ENCODE results near the gene PDGFA.

PDGFA gene

GRCh38 chr7:548401-548800 lies 28.8 kb upstream of the PDGFA start:
- DNase-seq (ENCODE audit: low read depth, low spot score) = no peak
- Histone ChIP-seq H3K9ac (ENCODE audit: insufficient read length) (no peak overlapping the region), H3K36me3 (ENCODE audit: insufficient read depth, low read length) (no peaks in the 10 kb centered on the region), H3K4me3 (no peak overlapping the region), H3K9me3 (ENCODE audit: low read depth, low read length) (no peaks in the 10 kb centered on the region), H3K27ac (no peak overlapping the region)
- no peak for TF ChIP-seq EZH2 (IDR thresholded peaks at IDR 0.05)
- no peak for TF ChIP-seq FOXP2 (optimal IDR thresholded peaks at IDR 0.05; ENCODE audit: control extremely low read depth, extremely low read length, insufficient read depth)
- no peak for TF ChIP-seq POLR2AphosphoS5 (IDR thresholded peaks at IDR 0.05; ENCODE audit: borderline replicate concordance, low read depth, low read length)

DNA sequence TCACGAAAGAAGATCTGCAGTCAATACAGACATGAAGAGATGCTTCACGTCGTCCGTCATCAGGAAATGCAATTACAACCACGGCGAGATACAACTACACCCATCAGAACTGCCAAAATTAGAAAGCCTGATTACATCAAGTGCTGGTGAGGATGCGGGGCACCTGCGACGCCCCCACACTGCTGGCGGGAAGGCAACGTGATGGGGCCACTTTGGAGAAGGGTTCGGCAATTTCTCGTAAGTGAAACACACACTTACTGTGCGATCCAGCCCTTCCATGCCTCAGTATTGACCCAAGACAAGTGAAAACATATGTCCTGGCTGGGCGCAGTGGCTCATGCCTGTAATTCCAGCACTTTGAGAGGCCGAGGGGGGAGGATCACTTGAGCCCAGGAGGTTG lies 25.8 kb upstream of the PDGFA start:
- TF ChIP-seq POLR2AphosphoS5 (IDR thresholded peaks at IDR 0.05; ENCODE audit: borderline replicate concordance, low read depth, low read length) (no peak), FOXP2 (optimal IDR thresholded peaks at IDR 0.05; ENCODE audit: control extremely low read depth, extremely low read length, insufficient read depth) (no peak), EZH2 (IDR thresholded peaks at IDR 0.05) (no peak)

DNA sequence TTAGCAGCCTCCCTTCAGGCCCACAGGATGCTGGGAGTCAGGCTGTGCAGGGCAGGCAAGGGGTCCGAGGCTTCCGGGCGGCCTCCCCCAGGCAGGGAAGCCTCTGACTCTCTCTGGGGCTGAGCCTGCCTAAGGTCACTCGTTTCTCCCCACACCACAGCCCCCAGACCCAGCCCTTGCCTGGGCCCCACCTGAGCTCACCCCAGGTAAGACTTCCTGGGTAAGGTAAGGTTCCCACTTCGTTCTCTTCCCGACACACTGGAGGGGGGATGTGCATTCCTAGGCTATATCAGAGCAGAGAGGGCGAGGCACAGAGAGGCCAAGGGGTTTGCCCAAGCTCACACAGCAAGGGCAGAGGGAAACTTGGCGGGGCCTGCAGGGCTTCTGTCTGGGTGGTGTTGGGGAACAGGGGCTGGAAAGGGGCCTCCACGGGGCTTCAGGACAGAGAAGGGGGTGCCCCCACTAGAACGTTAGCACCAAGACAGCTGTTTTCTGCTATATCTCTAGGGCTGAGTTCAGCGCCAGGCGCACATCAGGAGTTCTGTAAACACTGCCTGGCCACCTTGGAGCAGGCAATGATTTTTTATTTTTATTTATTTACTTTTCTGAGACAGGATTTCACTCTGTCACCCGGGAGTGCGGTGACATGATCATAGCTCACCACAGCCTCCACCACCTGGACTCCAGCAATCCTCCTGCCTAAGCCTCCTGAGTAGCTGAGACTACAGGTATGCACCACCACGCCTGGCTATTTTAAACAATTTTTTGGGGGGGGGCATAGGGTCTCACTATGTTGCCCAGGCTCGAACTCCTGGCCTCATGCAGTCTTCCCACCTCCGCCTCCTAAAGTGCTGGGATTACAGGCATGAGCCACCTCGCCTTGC lies 24.9 kb upstream of the PDGFA start:
- no peaks in the 10 kb centered on the region for H3K9me3 ChIP-seq (ENCODE audit: low read depth, low read length)
- no peaks in the 10 kb centered on the region for H3K36me3 ChIP-seq (ENCODE audit: insufficient read depth, low read length)
- TF ChIP-seq FOXP2 (optimal IDR thresholded peaks at IDR 0.05; ENCODE audit: control extremely low read depth, extremely low read length, insufficient read depth) (no peak), POLR2AphosphoS5 (IDR thresholded peaks at IDR 0.05; ENCODE audit: borderline replicate concordance, low read depth, low read length) (no peak), EZH2 (IDR thresholded peaks at IDR 0.05) (no peak)
- H3K4me3 ChIP-seq = no peak overlapping the region
- H3K9ac ChIP-seq (ENCODE audit: insufficient read length) = no peak overlapping the region
- DNase-seq (ENCODE audit: low read depth, low spot score) = no peak
- H3K27ac ChIP-seq = no peak overlapping the region

More for the DNA sequence above, 25.8 kb upstream of the PDGFA start:
- DNase-seq (ENCODE audit: low read depth, low spot score) = no peak
- H3K27ac ChIP-seq = no peak overlapping the region
- no peak overlapping the region for H3K4me3 ChIP-seq
- H3K9ac ChIP-seq (ENCODE audit: insufficient read length) = no peak overlapping the region
- H3K36me3 ChIP-seq (ENCODE audit: insufficient read depth, low read length) = no peaks in the 10 kb centered on the region
- H3K9me3 ChIP-seq (ENCODE audit: low read depth, low read length) = no peaks in the 10 kb centered on the region

DNA sequence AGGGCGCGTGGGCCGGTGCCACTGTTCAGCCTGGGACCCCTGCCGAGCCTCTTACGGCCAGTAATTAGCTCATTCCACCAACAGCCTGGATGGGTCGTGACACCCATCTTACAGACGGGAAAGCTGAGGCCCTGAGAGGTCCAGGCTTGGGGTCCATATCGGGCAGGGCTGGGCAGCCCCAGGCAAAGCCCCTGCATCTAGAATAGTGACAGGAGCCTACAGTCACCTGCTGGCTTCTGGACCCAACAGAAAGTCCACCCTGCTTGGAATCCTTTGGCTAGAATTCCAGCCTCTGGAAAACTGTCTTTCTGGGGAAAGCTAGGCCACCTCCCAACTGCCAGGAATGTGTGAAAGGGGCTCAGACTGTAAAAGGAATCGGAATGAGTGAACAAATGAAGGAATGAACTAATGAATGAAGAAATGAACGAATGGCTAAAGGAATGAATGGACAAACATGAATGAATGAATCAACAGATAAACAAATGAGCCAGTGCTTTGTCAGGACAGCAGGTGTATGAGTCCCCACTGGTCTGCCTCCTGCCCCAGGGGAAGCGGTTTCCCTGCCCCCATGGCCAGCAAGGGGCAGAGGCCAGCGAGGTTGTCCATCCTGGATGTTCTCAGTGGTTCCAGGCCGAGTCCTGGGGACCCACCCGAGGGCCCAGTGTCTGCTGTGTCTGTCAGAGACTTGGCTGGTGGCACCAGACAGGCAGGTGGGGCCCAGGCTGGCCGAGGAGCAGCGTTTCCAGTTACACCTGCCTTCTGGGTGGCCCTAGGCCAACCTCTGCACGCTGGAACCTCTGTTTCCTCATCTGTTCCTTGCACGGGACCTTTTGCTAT lies 24.1 kb upstream of the PDGFA start:
- no peaks in the 10 kb centered on the region for H3K36me3 ChIP-seq (ENCODE audit: insufficient read depth, low read length)
- no peak for DNase-seq (ENCODE audit: low read depth, low spot score)
- no peak overlapping the region for H3K4me3 ChIP-seq
- no peak overlapping the region for H3K27ac ChIP-seq
- H3K9me3 ChIP-seq (ENCODE audit: low read depth, low read length) = no peaks in the 10 kb centered on the region
- TF ChIP-seq EZH2 (IDR thresholded peaks at IDR 0.05) = no peak
- no peak for TF ChIP-seq FOXP2 (optimal IDR thresholded peaks at IDR 0.05; ENCODE audit: control extremely low read depth, extremely low read length, insufficient read depth)
- no peak for TF ChIP-seq POLR2AphosphoS5 (IDR thresholded peaks at IDR 0.05; ENCODE audit: borderline replicate concordance, low read depth, low read length)
- no peak overlapping the region for H3K9ac ChIP-seq (ENCODE audit: insufficient read length)

- H3K27ac ChIP-seq = no peak overlapping the region
- H3K4me3 ChIP-seq = no peak overlapping the region
- no peaks in the 10 kb centered on the region for H3K36me3 ChIP-seq (ENCODE audit: insufficient read depth, low read length)
- H3K9me3 ChIP-seq (ENCODE audit: low read depth, low read length) = no peaks in the 10 kb centered on the region
- no peak for TF ChIP-seq POLR2AphosphoS5 (IDR thresholded peaks at IDR 0.05; ENCODE audit: borderline replicate concordance, low read depth, low read length)
- no peak for TF ChIP-seq FOXP2 (optimal IDR thresholded peaks at IDR 0.05; ENCODE audit: control extremely low read depth, extremely low read length, insufficient read depth)
- TF ChIP-seq EZH2 (IDR thresholded peaks at IDR 0.05) = no peak
- no peak overlapping the region for H3K9ac ChIP-seq (ENCODE audit: insufficient read length)
- DNase-seq (ENCODE audit: low read depth, low spot score) = no peak
These were observed 23.3 kb upstream of the PDGFA start for GRCh38 chr7:542713-543500.

DNA sequence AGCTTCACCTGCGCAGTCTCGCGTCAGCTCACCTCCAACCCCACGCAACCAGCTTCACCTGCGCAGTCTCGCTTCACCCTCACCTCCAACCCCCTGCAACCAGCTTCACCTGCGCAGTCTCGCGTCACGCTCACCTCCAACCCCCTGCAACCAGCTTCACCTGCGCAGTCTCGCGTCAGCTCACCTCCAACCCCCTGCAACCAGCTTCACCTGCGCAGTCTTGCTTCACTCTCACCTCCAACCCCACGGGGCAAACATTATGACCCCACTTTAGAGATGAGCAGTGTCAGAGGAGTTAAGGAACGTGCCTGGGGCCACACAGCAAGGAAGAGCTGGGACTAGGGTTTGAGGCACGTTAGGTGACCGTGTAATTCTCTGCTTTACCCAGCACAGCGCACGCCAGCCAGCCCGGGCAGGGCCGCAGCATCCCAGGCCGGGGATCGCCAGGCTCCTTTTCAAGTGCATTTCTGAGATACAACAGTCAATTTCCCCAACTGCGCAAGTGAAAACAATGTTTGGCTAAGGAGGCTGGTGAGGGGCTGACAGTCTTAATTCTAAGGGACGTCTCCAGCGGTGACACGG lies 22.6 kb upstream of the PDGFA start:
- no peak overlapping the region for H3K9ac ChIP-seq (ENCODE audit: insufficient read length)
- no peak overlapping the region for H3K4me3 ChIP-seq
- TF ChIP-seq FOXP2 (optimal IDR thresholded peaks at IDR 0.05; ENCODE audit: control extremely low read depth, extremely low read length, insufficient read depth) = no peak
- TF ChIP-seq EZH2 (IDR thresholded peaks at IDR 0.05) = no peak
- no peak for TF ChIP-seq POLR2AphosphoS5 (IDR thresholded peaks at IDR 0.05; ENCODE audit: borderline replicate concordance, low read depth, low read length)
- no peaks in the 10 kb centered on the region for H3K9me3 ChIP-seq (ENCODE audit: low read depth, low read length)
- H3K27ac ChIP-seq = no peak overlapping the region
- DNase-seq (ENCODE audit: low read depth, low spot score) = no peak
- no peaks in the 10 kb centered on the region for H3K36me3 ChIP-seq (ENCODE audit: insufficient read depth, low read length)

GRCh38 chr7:541661-542060 lies 22.0 kb upstream of the PDGFA start:
- no peak overlapping the region for H3K27ac ChIP-seq
- H3K4me3 ChIP-seq = no peak overlapping the region
- H3K9me3 ChIP-seq (ENCODE audit: low read depth, low read length) = no peaks in the 10 kb centered on the region
- no peak overlapping the region for H3K9ac ChIP-seq (ENCODE audit: insufficient read length)
- DNase-seq (ENCODE audit: low read depth, low spot score) = no peak
- TF ChIP-seq EZH2 (IDR thresholded peaks at IDR 0.05) (no peak), POLR2AphosphoS5 (IDR thresholded peaks at IDR 0.05; ENCODE audit: borderline replicate concordance, low read depth, low read length) (no peak), FOXP2 (optimal IDR thresholded peaks at IDR 0.05; ENCODE audit: control extremely low read depth, extremely low read length, insufficient read depth) (no peak)
- no peaks in the 10 kb centered on the region for H3K36me3 ChIP-seq (ENCODE audit: insufficient read depth, low read length)

Data from SK-N-MC (cell line).